Left ventricle myocardium inferior (tissue), 1 donor: ENCODE measurements around the gene PAPSS2. TPM values are rescaled to one million over a fixed set of nuclear protein-coding genes. Genes with fewer than 3 reads are reported as not detected.

Experiments
- DNase-seq: peaks from one replicate; pipeline ENCODE4 v3.0.0-alpha.2; 2020
- H3K27ac ChIP-seq: fragments of 200-600 bp; replicated peaks from 2 replicates; pipeline ENCODE4 v1.8.0; 2021
- H3K27me3 ChIP-seq: fragments of 200-600 bp; 2 replicates; pipeline ENCODE4 v1.8.0; 2021; ENCODE audit warnings: low read depth
- H3K36me3 ChIP-seq: fragments of 200-600 bp; 2 replicates; pipeline ENCODE4 v1.8.0; 2021
- H3K4me1 ChIP-seq: fragments of 200-600 bp; 2 replicates; pipeline ENCODE4 v1.8.0; 2021
- H3K4me3 ChIP-seq: fragments of 200-600 bp; 2 replicates; pipeline ENCODE4 v1.8.0; 2021; ENCODE audit warnings: mild to moderate bottlenecking, moderate library complexity
- H3K9me3 ChIP-seq: fragments of 200-600 bp; replicated peaks from 2 replicates; pipeline ENCODE4 v1.8.0; 2021
- CTCF ChIP-seq: fragments of 200-600 bp; IDR thresholded peaks from 2 replicates; pipeline ENCODE4 v1.8.0; 2021; ENCODE audit warnings: antibody characterized with exemption, mild to moderate bottlenecking, borderline replicate concordance
- intact Hi-C: fragments of 100-400 bp; cut with micrococcal nuclease; formaldehyde crosslinking; loops from one replicate; pipeline ENCODE4 v1.11.0; 2022
- total RNA-seq: library from RNA; stranded (reverse); fragmentation: NEBNext Ultra II Directional; extraction: Animal tissue kit (Norgen Biotek cat#: 25700); gene quantifications from one replicate; pipeline ENCODE4 v1.2.1, GENCODE V29; 2021
- donor health status: DM: no; HTN: yes; CAD: no; lungs with severe emphysema.

The PAPSS2 gene
- total RNA-seq, 1 donor from 2014 or later, result 10.6 TPM

GRCh38 chr10:87713707-87714106 is 54.0 kb downstream of the PAPSS2 start:
- intact Hi-C loops, result loop anchor here (10.0 kb wide), 1 partner anchor 49 kb away; no protein-coding TSS in a partner anchor
- peak overlapping the region; percentile 18 for H3K27ac ChIP-seq
- H3K27me3 ChIP-seq, result no peaks in the 10 kb centered on the region
- no peak overlapping the region for H3K4me3 ChIP-seq
- TF ChIP-seq CTCF, result no peak
- H3K9me3 ChIP-seq, result no peaks in the 10 kb centered on the region
- peaks cover 14% of the 10 kb centered on the region for H3K36me3 ChIP-seq
- H3K4me1 ChIP-seq, result peaks cover 40% of the 10 kb centered on the region
- no peak for DNase-seq

- no peak for DNase-seq
- Histone ChIP-seq H3K9me3 (no peaks in the 10 kb centered on the region), H3K4me1 (peaks cover 40% of the 10 kb centered on the region), H3K27me3 (no peaks in the 10 kb centered on the region), H3K36me3 (peaks cover 8% of the 10 kb centered on the region), H3K4me3 (no peak overlapping the region), H3K27ac (peak overlapping the region; percentile 73)
- no peak for TF ChIP-seq CTCF
- intact Hi-C loops, result loop anchor here (10.0 kb wide), 1 partner anchor 51 kb away; no protein-coding TSS in a partner anchor
These were observed 56.1 kb downstream of the PAPSS2 start for GRCh38 chr10:87715552-87716347.

- TF ChIP-seq CTCF, result no peak
- peak overlapping the region; percentile 73 for H3K27ac ChIP-seq
These were observed 56.6 kb downstream of the PAPSS2 start for GRCh38 chr10:87716348-87716670.

GRCh38 chr10:87720665-87721064 is 61.0 kb downstream of the PAPSS2 start:
- peaks cover 31% of the 10 kb centered on the region for H3K4me1 ChIP-seq
- intact Hi-C loops, result no loop called here
- DNase-seq, result no peak
- no peaks in the 10 kb centered on the region for H3K36me3 ChIP-seq
- H3K4me3 ChIP-seq, result no peak overlapping the region
- H3K27me3 ChIP-seq, result no peaks in the 10 kb centered on the region
- peak overlapping the region; percentile 65 for H3K27ac ChIP-seq
- H3K9me3 ChIP-seq, result no peaks in the 10 kb centered on the region
- no peak for TF ChIP-seq CTCF

More at GRCh38 chr10:87716348-87716670, 56.6 kb downstream of the PAPSS2 start:
- Histone ChIP-seq H3K4me3 (no peak overlapping the region), H3K27me3 (no peaks in the 10 kb centered on the region), H3K9me3 (no peaks in the 10 kb centered on the region), H3K36me3 (peaks cover 7% of the 10 kb centered on the region), H3K4me1 (peaks cover 44% of the 10 kb centered on the region)
- intact Hi-C loops, result loop anchor here (10.0 kb wide), 1 partner anchor 52 kb away; no protein-coding TSS in a partner anchor
- no peak for DNase-seq

- no peak for DNase-seq
- Histone ChIP-seq H3K27ac (peak overlapping the region; percentile 65), H3K27me3 (no peaks in the 10 kb centered on the region), H3K36me3 (no peaks in the 10 kb centered on the region), H3K9me3 (no peaks in the 10 kb centered on the region), H3K4me1 (peaks cover 19% of the 10 kb centered on the region), H3K4me3 (no peak overlapping the region)
- intact Hi-C loops, result no loop called here
- TF ChIP-seq CTCF, result no peak
These were observed 62.1 kb downstream of the PAPSS2 start for GRCh38 chr10:87721781-87722180.
